ENCODE results near the gene FAM193A.
"Not testable (repeated sequence)": the region's sequence is repeated elsewhere in the genome, so short reads cannot be mapped to it uniquely, and the experiment has no call there.

The FAM193A gene

GRCh38 chr4:2732526-2732925, 196.1 kb downstream of the FAM193A start:
- no peak for DNase-seq

DNA sequence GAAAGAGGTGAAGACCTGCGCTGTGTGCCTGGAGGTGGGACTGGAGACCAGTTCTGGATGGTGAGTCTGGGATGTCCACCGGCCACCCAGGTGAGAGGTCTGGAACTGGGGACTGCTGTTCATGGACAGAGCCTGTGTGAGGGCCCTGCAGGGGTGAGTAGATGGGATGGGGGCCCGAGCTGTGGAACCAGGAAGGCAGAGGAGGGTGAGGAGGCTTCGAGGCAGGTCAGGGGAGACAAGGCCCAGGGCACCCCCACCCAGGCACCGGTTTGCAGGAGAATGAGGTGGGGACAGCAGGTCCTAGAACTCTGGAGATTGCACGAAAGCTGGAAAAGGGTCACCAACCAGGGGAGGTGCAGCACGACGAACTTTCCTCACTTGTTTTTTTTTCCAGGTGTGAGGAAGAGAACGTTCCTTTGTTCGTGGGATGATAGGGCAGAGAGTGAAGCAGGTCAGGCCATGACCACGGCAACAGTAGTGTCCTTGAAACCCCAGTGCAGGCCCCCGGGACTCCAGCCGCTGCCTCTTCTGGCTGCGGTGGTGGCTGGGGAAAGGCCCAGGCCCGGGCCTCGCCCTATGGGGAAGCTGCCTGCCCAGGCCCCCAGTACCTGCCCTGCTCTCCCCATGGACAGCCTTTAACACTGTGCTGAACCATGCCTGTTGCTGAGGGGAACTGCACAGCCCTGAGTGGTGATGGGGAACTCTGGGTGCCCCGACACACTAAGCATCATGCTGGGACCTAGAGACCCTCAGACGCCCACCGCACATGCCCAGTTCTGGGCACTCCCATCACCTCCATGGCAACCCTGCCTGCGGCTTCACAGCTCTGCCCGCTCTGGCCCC, 196.8 kb downstream of the FAM193A start:
- no peak for DNase-seq

DNA sequence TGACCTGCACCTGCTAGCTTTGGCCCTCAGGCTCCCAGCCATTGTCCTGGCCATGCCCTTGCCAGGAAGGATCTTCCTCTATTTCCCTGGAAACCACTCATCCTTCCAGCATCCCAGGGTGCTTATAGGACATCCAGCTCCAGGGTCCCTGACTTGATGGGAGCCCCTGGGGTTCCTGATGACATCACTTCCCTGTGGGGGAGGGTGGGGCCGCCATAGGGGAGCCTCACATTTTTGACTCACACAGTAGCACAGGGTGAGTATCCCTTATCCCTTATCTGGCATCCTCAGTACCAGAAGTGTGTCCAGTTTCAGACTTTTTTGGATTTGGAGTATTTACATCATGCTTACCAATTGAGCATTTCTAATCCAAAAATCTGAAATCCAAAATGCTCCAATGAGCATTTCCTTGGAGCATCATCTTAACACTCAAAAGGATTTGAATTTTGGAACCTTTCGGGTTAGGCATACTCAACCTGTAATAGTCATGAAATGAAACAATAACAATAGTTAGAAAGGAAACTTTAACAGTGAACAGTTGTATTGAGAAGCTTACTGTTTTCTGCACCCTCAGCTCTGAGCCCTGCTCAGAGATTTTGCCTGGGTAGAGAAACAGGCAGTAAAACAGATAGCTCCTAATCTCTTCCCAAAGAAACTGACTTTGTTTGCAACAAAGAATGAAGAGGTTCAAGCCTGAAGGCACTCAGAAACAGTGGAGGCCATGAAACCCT, 197.6 kb downstream of the FAM193A start:
- no peak for DNase-seq

DNA sequence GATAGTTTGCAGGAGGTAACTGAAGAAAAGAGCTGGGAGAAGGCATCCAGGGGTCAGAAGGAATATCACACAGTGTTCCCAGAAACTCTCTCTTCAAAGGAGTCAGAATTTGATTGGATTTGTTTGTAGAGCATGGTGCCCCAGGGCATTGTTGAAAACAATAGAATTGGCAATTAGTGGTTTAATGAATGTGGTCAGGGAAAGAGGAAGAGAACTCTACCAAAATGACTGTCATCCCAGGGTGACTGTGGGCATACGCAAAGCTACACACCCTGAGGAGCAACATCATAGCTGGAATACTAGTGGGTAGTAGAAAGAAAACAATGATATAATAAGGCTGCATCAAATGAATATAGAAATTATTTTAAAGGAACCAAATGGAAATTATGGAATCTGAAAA, 198.2 kb downstream of the FAM193A start:
- DNase-seq: no peak

DNA sequence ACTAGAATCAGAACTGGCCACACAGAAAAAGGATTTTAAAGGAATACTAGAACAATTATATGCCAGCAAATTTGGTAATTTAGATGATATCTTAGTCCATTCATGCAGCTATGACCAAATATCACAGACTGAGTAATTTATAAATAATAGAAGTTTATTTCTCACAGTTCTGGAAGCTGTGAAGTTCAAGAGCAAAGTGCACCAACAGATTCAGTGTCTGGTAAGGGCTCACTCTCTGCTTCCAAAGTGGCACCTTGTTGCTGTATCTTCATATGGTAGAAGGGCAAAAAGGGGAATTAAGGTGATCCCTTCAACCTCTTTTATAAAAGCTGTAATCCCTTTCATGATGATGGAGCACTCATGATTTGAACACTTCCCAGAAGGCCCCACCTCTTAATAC, 199.4 kb downstream of the FAM193A start:
- no peak for DNase-seq

DNA sequence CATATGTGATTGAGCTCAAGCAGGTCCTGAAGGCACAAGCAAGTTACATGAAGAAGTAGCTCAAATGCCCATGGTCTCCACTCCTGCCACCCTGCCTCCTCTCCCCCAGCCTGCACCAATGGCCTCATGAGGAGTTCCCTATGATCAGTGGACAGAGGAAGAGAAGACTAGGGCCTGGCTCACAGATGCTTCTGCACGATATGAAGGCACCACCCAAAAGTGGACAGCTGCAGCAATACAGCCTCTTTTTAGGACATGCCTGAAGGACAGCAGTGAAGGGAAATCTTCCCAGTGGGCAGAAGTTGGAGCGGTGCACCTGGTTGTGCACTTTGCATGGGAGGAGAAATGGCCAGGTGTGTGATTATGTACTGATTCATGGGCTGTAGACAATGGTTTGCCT, 201.8 kb downstream of the FAM193A start:
- not testable (repeated sequence) for DNase-seq

GRCh38 chr4:2741626-2742025, 205.2 kb downstream of the FAM193A start:
- DNase-seq: no peak

- DNase-seq: no peak
These were observed 205.8 kb downstream of the FAM193A start for GRCh38 chr4:2742081-2742822.

GRCh38 chr4:2742823-2743517, 206.5 kb downstream of the FAM193A start:
- DNase-seq: no peak

GRCh38 chr4:2743518-2744445, 207.3 kb downstream of the FAM193A start:
- no peak for DNase-seq

- no peak for DNase-seq
These were observed 208.3 kb downstream of the FAM193A start for GRCh38 chr4:2744576-2745270.

DNA sequence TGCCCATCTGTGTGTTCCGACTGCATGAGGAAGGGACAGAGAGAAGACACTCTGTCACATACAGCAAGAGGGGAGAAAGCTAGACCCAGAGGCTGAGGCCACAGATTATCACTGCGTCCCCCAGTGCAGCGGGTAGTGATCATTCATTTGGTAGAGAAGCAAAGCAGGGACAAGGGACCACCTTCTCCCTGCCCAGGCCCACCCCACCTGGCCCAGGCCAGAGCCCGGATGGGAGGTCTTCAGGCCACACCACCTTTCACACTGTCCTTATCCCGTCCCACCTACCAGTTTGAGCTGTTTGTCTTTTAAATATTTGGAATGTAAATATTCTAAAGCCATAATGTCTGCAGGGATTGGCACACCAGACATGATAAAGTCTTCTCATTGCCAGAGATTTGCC, 209.1 kb downstream of the FAM193A start:
- DNase-seq: no peak

DNA sequence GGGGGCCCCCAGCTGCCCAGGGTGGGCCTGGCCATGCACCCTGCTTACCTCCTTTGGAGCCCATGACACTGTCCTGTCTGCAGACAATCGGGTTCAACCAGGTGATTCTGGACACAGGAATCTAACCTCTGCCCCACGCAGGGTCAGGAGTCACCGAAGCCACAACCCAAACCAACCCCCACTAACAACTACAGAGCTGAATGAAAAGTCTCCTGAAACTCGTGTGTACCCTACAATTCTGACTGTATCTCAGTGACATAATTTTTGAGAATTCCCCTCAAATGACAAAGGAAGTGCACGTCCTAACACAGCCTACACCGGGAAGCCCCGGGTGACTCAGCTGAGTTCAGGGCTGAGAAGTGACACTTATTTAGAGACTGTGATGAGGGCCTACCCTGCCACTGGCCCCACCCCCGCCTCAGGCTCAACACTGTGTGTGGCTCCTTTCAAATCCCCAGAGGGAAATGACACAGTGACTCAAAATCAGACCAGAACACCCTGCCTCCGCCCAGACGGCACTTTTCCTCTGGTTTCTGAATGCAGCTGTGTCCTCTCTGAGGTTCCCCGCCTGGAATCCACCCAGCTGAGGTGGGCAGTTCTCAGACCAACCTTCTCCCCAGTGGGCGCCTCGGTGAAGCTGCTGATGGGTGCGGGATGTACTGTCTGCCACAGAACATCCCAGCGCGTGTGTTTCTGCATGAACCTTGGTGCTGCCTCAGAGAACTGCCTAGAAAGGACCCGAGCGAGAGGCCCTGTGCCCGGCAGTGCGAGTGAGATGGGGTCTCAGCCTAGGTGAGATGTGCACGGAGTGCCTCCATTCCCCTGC, 209.7 kb downstream of the FAM193A start:
- peak; percentile 91 for DNase-seq

DNA sequence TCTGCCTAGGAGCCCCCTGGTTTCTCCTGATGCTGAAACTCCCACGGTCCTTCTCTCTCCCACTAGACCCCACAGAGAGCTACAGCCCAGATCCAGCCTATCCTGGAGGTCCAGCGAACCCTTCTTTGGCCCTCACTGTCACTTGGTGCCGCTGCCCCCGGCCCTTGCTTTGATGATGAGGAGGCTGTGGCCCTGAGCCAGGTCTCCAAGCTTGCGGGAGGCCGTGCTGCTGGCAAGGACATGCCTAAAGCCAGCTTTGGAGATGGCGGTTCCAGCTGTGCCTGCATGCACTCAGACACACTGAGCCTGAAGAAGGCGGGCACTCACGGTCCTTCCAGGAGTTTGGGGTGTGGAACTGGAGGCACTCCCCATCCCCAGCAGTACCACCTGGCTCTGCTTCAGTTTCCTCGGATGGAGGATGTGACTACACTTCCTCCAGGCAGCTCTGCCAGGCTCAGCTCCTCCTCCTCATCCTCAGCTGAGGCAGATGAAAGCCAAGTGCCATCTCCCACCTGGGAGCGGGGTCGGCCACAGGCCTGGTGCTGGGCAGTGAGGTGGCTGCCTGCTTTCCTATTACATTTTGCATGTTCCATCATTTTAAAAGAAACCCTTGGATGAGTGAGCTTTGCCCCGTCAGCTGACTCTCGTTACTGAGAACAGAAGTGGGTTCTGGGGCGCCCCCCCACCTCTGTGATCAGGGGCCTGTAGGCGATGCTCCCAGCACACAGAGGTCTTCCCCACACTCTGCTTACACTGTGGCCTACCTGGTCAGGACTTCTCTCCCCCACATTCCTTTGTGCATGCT, 210.6 kb downstream of the FAM193A start:
- DNase-seq: no peak

GRCh38 chr4:2750719-2751605, 214.5 kb downstream of the FAM193A start:
- DNase-seq: no peak

DNA sequence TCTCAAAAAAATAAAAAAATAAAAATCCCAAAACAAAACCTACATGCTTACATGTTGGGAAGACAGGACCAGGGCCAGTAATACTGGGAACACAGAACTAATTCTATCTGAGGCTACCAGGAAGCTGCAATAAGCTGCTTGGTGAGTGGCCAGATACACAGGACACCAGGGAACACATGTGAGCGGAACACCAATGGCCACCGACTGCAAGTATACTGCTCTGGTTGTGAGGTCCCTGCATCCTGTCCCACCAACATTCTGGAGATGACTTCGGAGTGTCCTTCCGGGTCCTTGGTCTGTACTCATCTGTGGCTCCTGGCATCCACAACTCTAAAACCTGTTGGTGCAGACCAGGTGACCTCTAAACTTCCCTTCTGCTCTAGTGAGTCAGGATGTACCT, 217.0 kb downstream of the FAM193A start:
- no peak for DNase-seq

DNA sequence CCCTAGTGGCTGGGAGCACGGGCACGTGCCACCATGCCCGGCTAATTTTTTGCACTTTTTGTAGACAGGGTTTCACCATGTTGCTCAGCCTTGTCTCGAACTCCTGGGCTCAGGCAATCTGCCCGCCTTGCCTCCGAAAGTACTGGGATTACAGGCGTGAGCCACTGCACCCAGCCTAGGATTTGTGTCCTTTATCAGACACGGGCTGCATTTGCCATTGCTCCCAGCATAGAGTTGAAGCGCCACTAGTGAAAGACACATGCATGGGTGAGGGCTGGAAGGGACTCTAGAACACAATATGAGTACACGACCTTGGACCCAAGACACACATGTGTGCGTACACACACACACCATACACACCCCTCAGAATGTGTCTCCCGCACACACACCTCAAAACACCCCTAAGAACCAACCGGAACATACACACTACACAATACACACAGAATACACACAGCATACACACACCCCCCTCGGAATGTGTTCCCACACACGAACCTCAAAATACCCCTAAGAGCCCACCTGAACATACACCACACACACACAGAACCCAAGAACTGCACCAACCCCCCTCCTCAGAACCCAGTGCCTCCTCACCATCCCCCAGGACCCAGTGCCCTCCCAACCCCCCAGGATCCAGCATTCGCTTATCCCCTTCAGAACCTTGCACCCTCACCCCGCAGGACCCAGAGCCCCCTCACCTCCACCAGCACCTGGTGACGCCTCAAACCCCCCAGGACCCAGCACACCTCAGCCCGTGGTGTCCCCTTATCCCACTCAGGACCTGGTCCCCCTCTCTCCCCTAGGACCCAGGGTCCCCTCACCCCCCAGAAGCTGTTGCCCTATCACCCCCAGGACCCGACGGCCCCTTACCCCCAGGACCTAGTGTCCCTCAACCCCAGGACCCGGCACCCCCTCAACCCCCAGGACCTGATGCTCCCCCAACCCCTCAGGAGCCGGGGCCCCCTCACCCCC, 218.7 kb downstream of the FAM193A start:
- DNase-seq: no peak

Data from CD4-positive, alpha-beta T cell treated with Interleukin-10 for 1 hour (primary cell).